Neuronal stem cell (in vitro differentiated cells): Measurements from ENCODE around the gene DNAJA3.

Experiments
- DNase-seq: peaks from one replicate; pipeline ENCODE4 v3.0.0-alpha.2; 2013; ENCODE audit warnings: low spot score
- H2AFZ ChIP-seq: one replicate; pipeline ENCODE4 v1.6.1; 2013; ENCODE audit warnings: mild to moderate bottlenecking, low read length, inconsistent platforms
- H2AK5ac ChIP-seq: 2 replicates; pipeline ENCODE4 v1.6.1; 2013; ENCODE audit warnings: low read depth, mild to moderate bottlenecking, inconsistent platforms, low read length, moderate library complexity, mixed read lengths
- H2BK120ac ChIP-seq: 2 replicates; pipeline ENCODE4 v1.6.1; 2013; ENCODE audit warnings: low read depth, mild to moderate bottlenecking, inconsistent platforms, low read length, moderate library complexity, mixed read lengths
- H2BK12ac ChIP-seq: one replicate; pipeline ENCODE4 v1.6.1; 2013; ENCODE audit warnings: low read length, inconsistent platforms
- H2BK15ac ChIP-seq: 2 replicates; pipeline ENCODE4 v1.6.1; 2013; ENCODE audit warnings: mild to moderate bottlenecking, low read length, inconsistent platforms, mixed read lengths
- H2BK5ac ChIP-seq: one replicate; pipeline ENCODE4 v1.6.1; 2013; ENCODE audit warnings: inconsistent platforms, mild to moderate bottlenecking, low read length, moderate library complexity
- H3K14ac ChIP-seq: one replicate; pipeline ENCODE4 v1.6.1; 2013; ENCODE audit warnings: low read length, inconsistent platforms
- H3K18ac ChIP-seq: 2 replicates; pipeline ENCODE4 v1.6.1; 2013; ENCODE audit warnings: low read length, inconsistent platforms
- H3K23ac ChIP-seq: 2 replicates; pipeline ENCODE4 v1.6.1; 2013; ENCODE audit warnings: low read depth, mild to moderate bottlenecking, mixed read lengths, low read length, inconsistent platforms; ENCODE audit not compliant: poor library complexity
- H3K27ac ChIP-seq: replicated peaks from 3 replicates; pipeline ENCODE4 v1.5.1; 2013; ENCODE audit warnings: low read length, inconsistent platforms
- H3K27me3 ChIP-seq, 3 experiments: 2 replicates each; pipeline ENCODE4 v1.6.1; 2013; ENCODE audit warnings: low read length in 3 of 3, mild to moderate bottlenecking in 2 of 3, inconsistent platforms in 1 of 3, low read depth in 1 of 3, mixed read lengths in 1 of 3, moderate library complexity in 1 of 3; ENCODE audit not compliant: control insufficient read depth in 3 of 3, insufficient read depth in 3 of 3
- H3K36me3 ChIP-seq, 2 donors: replicated peaks in 1 of 2; 2 replicates each; pipeline ENCODE4 v1.6.1; 2013; ENCODE audit warnings: low read length in 2 of 2; ENCODE audit not compliant: control insufficient read depth in 2 of 2, insufficient read depth in 2 of 2
- H3K4ac ChIP-seq: 2 replicates; pipeline ENCODE4 v1.6.1; 2013; ENCODE audit warnings: inconsistent platforms, mild to moderate bottlenecking, low read length, moderate library complexity
- H3K4me1 ChIP-seq, 2 donors: 1 replicate in 1 of 2; 2 replicates in 1 of 2; pipeline ENCODE4 v1.6.1; 2013; ENCODE audit warnings: low read length in 2 of 2, low read depth in 1 of 2; ENCODE audit not compliant: control insufficient read depth in 2 of 2, insufficient read depth in 1 of 2
- H3K4me2 ChIP-seq: one replicate; pipeline ENCODE4 v1.6.1; 2013; ENCODE audit warnings: mild to moderate bottlenecking, low read length, inconsistent platforms; ENCODE audit not compliant: insufficient read depth, poor library complexity, severe bottlenecking
- H3K4me3 ChIP-seq, 2 donors: 2 replicates each; pipeline ENCODE4 v1.5.1; 2013; ENCODE audit warnings: low read length in 2 of 2, mild to moderate bottlenecking in 2 of 2, inconsistent platforms in 1 of 2, moderate library complexity in 1 of 2
- H3K79me1 ChIP-seq: one replicate; pipeline ENCODE4 v1.6.1; 2013; ENCODE audit warnings: low read depth, mild to moderate bottlenecking, inconsistent platforms, low read length, moderate library complexity
- H3K9ac ChIP-seq: one replicate; pipeline ENCODE4 v1.6.1; 2013; ENCODE audit warnings: mild to moderate bottlenecking, low read depth, low read length, inconsistent platforms; ENCODE audit not compliant: poor library complexity
- H3K9me3 ChIP-seq, 2 donors: replicated peaks in 1 of 2; 2 replicates each; pipeline versions ENCODE3 to v1.6.1; 2013; ENCODE audit warnings: low read length in 2 of 2, mild to moderate bottlenecking in 2 of 2, inconsistent platforms in 1 of 2, low read depth in 1 of 2, mixed read lengths in 1 of 2, moderate library complexity in 1 of 2; ENCODE audit not compliant: control insufficient read depth in 2 of 2, insufficient read depth in 1 of 2
- H4K8ac ChIP-seq: one replicate; pipeline ENCODE4 v1.6.1; 2013; ENCODE audit warnings: low read depth, mild to moderate bottlenecking, inconsistent platforms, low read length, moderate library complexity
- H4K91ac ChIP-seq: one replicate; pipeline ENCODE4 v1.6.1; 2013; ENCODE audit warnings: low read length, low read depth, mild to moderate bottlenecking, inconsistent platforms; ENCODE audit not compliant: poor library complexity
- WGBS, 2 donors: extraction: QIAGEN DNeasy Blood & Tissue Kit; methylation state at CpG; one replicate each; pipeline ENCODE4 v1.1.7; 2013; ENCODE audit warnings: missing lambda C conversion rate in 2 of 2, mixed read lengths in 1 of 2; ENCODE audit not compliant: insufficient read length in 2 of 2, insufficient replicate concordance in 1 of 2; ENCODE audit errors: extremely low coverage in 2 of 2; 5-methylcytosine and 5-hydroxymethylcytosine counted together

The DNAJA3 gene

DNA sequence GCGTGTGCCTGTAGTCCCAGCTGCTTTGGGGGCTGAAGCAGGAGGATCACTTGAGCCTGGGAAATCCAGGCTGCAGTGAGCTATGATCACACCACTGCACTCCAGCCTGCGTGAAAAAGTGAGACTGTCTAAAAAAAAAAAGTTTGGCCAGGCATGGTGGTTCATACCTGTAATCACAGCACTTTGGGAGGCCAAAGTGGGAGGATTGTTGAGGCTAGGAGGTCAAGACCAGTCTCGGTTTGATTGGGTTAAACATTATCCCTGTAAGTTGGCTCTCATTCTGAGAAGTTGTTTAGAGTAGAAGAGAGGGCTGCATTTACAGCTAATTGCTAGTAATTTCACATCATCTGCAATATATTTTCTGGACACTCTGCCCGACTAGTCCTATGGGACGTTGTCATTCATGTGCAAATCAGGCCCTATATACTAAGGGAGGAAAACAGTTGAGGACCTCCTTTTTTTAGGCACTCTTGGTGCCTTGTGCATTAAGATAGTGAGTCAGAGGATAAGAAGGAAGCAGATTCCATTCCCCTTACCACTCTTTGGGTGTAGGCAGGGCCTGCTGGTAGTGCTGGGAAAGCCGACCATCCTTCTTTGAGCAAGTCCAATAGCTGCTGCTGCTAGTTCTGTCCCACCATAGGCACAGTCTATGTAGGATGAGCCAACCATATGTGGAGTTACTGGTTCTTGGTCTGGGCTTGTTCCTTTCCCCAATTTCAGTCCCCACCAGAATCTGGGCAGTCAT is 69.2 kb downstream of the DNAJA3 start:
- Histone ChIP-seq H2BK12ac (no peak overlapping the region), H3K9me3 (no peaks in the 10 kb centered on the region), H2BK120ac (no peak overlapping the region), H3K4me3 (no peak overlapping the region), H3K9ac (no peak overlapping the region), H3K18ac (no peak overlapping the region), H3K36me3 (peaks cover 0 to 4% of the 10 kb centered on the region in 2 donors), H3K23ac (no peak overlapping the region), H4K8ac (no peak overlapping the region), H3K4me2 (no peak overlapping the region), H3K27ac (no peak overlapping the region), H2AFZ (no peak overlapping the region), H2BK15ac (no peak overlapping the region), H3K14ac (no peak overlapping the region), H3K4ac (no peak overlapping the region), H3K27me3 (no peaks in the 10 kb centered on the region), H2BK5ac (no peak overlapping the region), H3K4me1 (no peaks in the 10 kb centered on the region), H3K79me1 (no peaks in the 10 kb centered on the region), H4K91ac (no peak overlapping the region), H2AK5ac (no peak overlapping the region)
- WGBS, 2 donors: no CpG with 5 or more reads among the region's 6 CpGs
- DNase-seq: no peak

DNA sequence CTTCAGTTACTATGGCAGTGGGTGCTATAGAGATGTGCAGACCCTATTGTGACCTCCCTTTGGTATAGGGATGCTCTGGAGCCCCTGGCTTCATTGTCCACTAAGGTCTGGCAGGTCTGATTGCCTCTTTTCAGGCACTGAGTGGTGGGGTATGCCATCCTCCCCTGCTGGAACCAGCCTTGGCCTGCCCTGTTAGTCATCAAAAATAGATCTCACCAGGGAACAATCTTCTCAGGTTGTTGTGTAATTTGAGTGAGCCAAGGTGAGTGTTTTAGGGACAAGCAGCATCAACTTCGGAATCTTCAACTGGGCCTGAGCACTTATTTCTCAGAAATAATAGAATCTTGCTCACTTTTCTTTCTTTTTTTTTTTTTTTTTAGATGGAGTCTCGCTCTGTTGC is 70.1 kb downstream of the DNAJA3 start:
- no peak overlapping the region for H3K4me3 ChIP-seq
- DNase-seq: no peak
- no peaks in the 10 kb centered on the region for H3K27me3 ChIP-seq
- WGBS, 2 donors: no CpG with 5 or more reads among the region's 2 CpGs
- H3K18ac ChIP-seq: no peak overlapping the region
- peaks cover 0 to 4% of the 10 kb centered on the region in 2 donors for H3K36me3 ChIP-seq
- H2BK120ac ChIP-seq: no peak overlapping the region
- H3K79me1 ChIP-seq: no peaks in the 10 kb centered on the region
- no peak overlapping the region for H3K4ac ChIP-seq
- no peak overlapping the region for H2AK5ac ChIP-seq
- H3K14ac ChIP-seq: no peak overlapping the region
- H2AFZ ChIP-seq: no peak overlapping the region
- no peak overlapping the region for H4K8ac ChIP-seq
- no peak overlapping the region for H2BK12ac ChIP-seq
- H3K23ac ChIP-seq: no peak overlapping the region
- H3K27ac ChIP-seq: no peak overlapping the region
- H3K4me1 ChIP-seq: peaks cover 3 to 4% of the 10 kb centered on the region in 2 donors
- no peak overlapping the region for H2BK15ac ChIP-seq
- H3K9me3 ChIP-seq: no peaks in the 10 kb centered on the region
- H3K4me2 ChIP-seq: no peak overlapping the region
- H4K91ac ChIP-seq: no peak overlapping the region
- no peak overlapping the region for H2BK5ac ChIP-seq
- no peak overlapping the region for H3K9ac ChIP-seq

DNA sequence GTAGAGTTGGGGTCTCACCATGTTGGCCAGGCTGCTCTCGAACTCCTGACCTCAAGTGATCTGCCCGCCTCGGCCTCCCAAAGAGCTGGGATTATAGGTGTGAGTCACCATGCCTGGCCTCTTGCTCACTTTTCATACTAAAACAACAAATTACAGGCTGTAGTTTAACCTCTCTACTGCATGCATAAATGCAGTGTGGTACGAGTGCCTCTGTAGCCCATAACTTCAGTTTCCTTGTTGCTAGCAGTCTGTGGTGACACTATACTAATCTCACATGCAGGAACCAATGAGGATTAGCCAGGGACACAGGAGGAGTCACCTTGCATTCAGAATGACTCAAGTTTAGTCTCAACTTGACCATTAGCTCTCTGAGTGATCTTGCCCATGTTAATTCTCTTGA is 70.6 kb downstream of the DNAJA3 start:
- no peak overlapping the region for H2BK12ac ChIP-seq
- H2BK15ac ChIP-seq: no peak overlapping the region
- no peak overlapping the region for H2AFZ ChIP-seq
- no peak overlapping the region for H3K4me2 ChIP-seq
- H3K36me3 ChIP-seq: peaks cover 0 to 4% of the 10 kb centered on the region in 2 donors
- no peak overlapping the region for H3K23ac ChIP-seq
- no peak overlapping the region for H2BK5ac ChIP-seq
- no peak overlapping the region for H2AK5ac ChIP-seq
- no peak overlapping the region for H3K27ac ChIP-seq
- no peak overlapping the region for H2BK120ac ChIP-seq
- no peaks in the 10 kb centered on the region for H3K9me3 ChIP-seq
- H4K8ac ChIP-seq: no peak overlapping the region
- no peak overlapping the region for H4K91ac ChIP-seq
- no peak overlapping the region for H3K18ac ChIP-seq
- no peak overlapping the region for H3K4me3 ChIP-seq
- H3K14ac ChIP-seq: no peak overlapping the region
- H3K79me1 ChIP-seq: no peaks in the 10 kb centered on the region
- no peaks in the 10 kb centered on the region for H3K27me3 ChIP-seq
- peaks cover 3 to 6% of the 10 kb centered on the region in 2 donors for H3K4me1 ChIP-seq
- H3K9ac ChIP-seq: no peak overlapping the region
- DNase-seq: no peak
- WGBS, 2 donors: no CpG with 5 or more reads among the region's 4 CpGs
- H3K4ac ChIP-seq: no peak overlapping the region

DNA sequence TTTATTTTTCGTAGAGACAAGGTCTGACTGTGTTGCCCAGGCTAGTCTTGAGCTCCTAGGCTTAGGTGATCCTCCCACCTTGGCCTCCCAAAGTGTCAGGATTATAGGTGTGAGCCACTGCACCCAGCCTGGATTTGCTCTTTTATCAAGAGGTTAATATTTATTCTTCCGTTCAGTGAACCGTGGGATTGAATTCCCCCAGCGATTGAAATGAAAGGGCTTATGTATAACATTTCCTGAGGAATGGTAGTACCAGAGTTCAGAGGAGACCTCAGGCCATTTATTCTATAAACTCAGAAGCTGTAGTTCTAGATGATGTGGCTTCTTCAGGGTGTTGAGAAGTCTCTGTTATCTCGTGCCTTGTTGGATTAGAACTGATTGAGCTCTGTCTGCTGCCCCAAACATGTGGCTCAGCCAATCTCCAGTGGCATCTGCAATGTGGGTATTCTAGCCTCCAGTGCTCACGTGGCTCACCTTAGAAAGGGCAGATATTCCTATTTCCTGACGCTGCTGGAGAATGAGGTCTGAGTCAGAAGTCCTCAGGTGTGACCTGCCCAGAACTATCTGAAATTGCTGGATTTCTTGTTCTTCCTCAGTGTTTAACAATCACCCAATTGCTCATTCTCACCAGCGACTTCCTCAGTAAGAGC is 73.0 kb downstream of the DNAJA3 start:
- Histone ChIP-seq H3K27ac (no peak overlapping the region), H3K23ac (no peak overlapping the region), H4K91ac (no peak overlapping the region), H3K9ac (no peak overlapping the region), H4K8ac (no peak overlapping the region), H3K36me3 (peaks cover 0 to 4% of the 10 kb centered on the region in 2 donors), H3K27me3 (no peaks in the 10 kb centered on the region), H3K4me3 (no peak overlapping the region), H2BK5ac (no peak overlapping the region), H3K79me1 (no peaks in the 10 kb centered on the region), H2BK120ac (no peak overlapping the region), H3K9me3 (no peaks in the 10 kb centered on the region), H3K18ac (no peak overlapping the region), H2AK5ac (no peak overlapping the region), H3K4ac (no peak overlapping the region), H3K4me1 (peaks cover 4 to 9% of the 10 kb centered on the region in 2 donors), H2AFZ (no peak overlapping the region), H2BK12ac (no peak overlapping the region), H3K14ac (no peak overlapping the region), H3K4me2 (no peak overlapping the region), H2BK15ac (no peak overlapping the region)
- no peak for DNase-seq
- WGBS, 2 donors: no CpG with 5 or more reads among the region's 8 CpGs
